ENCODE data around the gene ESRRA.

DNA sequence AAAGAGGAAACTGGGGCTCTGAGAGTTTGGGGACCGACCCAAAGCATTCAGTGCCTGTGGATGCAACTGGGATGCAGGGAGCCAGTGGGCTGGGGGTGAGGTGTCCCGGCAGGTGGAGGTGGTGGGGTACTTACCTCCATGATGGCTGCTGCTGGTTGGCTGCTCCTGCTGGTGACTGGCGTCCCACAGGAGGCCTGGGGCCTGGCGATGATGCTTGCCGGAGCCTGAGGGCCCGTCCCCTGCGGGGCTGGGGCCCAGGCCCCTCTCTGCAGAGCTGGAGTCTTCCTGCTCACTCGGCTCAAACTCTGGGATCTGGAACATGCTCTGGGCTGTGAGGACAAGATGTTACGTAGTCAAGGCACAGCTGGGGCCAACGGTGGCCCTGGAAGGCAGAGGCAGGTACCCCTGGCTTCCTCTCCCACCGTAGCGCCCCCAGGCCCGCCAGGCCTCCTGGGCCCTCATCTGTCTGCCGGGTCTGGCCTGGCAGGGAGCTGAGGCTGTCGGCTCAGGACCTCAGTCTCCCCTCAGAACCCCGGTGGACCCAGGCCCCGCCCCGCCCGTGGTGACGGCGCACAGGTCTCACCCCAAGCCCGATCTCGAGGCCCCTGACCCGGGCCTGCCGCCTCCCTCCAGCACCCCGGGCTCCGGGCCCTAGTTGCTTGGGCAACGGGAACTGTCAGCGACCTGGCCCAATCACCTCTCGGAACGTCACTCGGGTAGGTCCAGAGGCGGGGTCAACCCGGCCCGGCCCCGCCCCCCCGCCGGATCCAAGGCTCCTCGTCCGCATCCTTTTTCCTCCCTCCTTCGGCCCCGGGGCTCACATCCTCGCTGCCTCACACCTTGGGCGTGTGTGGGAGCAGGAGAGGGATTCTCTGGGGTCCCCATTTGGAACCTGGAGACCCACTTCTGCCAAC, 21.0 kb upstream of the ESRRA start, which contains the start of gene BAD:
- TF ChIP-seq, protein P1, sequence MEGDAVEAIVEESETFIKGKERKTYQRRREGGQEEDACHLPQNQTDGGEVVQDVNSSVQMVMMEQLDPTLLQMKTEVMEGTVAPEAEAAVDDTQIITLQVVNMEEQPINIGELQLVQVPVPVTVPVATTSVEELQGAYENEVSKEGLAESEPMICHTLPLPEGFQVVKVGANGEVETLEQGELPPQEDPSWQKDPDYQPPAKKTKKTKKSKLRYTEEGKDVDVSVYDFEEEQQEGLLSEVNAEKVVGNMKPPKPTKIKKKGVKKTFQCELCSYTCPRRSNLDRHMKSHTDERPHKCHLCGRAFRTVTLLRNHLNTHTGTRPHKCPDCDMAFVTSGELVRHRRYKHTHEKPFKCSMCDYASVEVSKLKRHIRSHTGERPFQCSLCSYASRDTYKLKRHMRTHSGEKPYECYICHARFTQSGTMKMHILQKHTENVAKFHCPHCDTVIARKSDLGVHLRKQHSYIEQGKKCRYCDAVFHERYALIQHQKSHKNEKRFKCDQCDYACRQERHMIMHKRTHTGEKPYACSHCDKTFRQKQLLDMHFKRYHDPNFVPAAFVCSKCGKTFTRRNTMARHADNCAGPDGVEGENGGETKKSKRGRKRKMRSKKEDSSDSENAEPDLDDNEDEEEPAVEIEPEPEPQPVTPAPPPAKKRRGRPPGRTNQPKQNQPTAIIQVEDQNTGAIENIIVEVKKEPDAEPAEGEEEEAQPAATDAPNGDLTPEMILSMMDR (IDR thresholded peaks at IDR 0.05), result no peak
- TF ChIP-seq POLR2A (IDR thresholded peaks at IDR 0.05), result peak; percentile 43 to 65
- TF ChIP-seq EP300 (IDR thresholded peaks at IDR 0.05), result peak; percentile 24 to 92

Data from tibial nerve (tissue), 4 donors.